GM12878 (cell line): ENCODE measurements around the gene RRBP1. TPM values are rescaled to one million over a fixed set of nuclear protein-coding genes. Genes with fewer than 3 reads are reported as not detected.

Experiments
- ATAC-seq: fragments of 200-7000 bp; cut with Tn5 transposase; 3 replicates; pipeline ENCODE4 v1.9.1; 2020; ENCODE audit warnings: mild to moderate bottlenecking, moderate library complexity
- BruUV-seq: library from RNA; stranded (reverse); fragments of 400-500 nt; replicated peaks from 2 replicates; lab custom pipeline; 2021; lab: Mats Ljungman, UMichigan
- CTCF ChIA-PET: fragments of 300-600 bp; sonication (Branson Sonifier 250); formaldehyde crosslinking; extraction: SDS; loops from one replicate; lab custom pipeline; 2021; ENCODE audit warnings: inconsistent platforms; lab: Yijun Ruan, JAX
- POLR2A ChIA-PET: fragments of 350-600 bp; formaldehyde crosslinking; extraction: SDS; loops from one replicate; lab custom pipeline; 2021; ENCODE audit warnings: inconsistent platforms; lab: Charles Lee
- RAD21 ChIA-PET: fragments of 300-600 bp; sonication (Branson Sonifier 250); formaldehyde crosslinking; loops from one replicate; lab custom pipeline; 2023; ENCODE audit warnings: antibody characterized with exemption; ENCODE audit not compliant: unreplicated experiment; lab: Charles Lee
- SMC1A ChIA-PET: fragments of 300-600 bp; sonication (Branson Sonifier 250); formaldehyde crosslinking; loops from one replicate; lab custom pipeline; 2023; ENCODE audit not compliant: unreplicated experiment, uncharacterized antibody; lab: Charles Lee
- DNase-seq: peaks from one replicate; pipeline ENCODE4 v3.0.0-alpha.2; 2011; ENCODE audit warnings: low read depth, low spot score
- FAIRE-seq: peaks from 3 replicates; lab custom pipeline; 2011; peaks lifted over from hg19 to GRCh38; lab: Jason Lieb, UNC
- H2AFZ ChIP-seq: 2 replicates; pipeline ENCODE4 v1.6.0; 2011; ENCODE audit warnings: low read depth, low read length, control low read depth; ENCODE audit not compliant: control insufficient read depth
- H3K27ac ChIP-seq: 2 replicates; pipeline ENCODE4 v1.5.1; 2011; ENCODE audit warnings: control low read depth; ENCODE audit not compliant: control insufficient read depth, insufficient read depth
- H3K27me3 ChIP-seq, 2 experiments: replicated peaks in 1 of 2; 2 replicates each; pipeline versions ENCODE4 v1.6.0 to v1.6.1; 2011; ENCODE audit warnings: low read length in 1 of 2; ENCODE audit not compliant: control insufficient read depth in 2 of 2, insufficient read depth in 2 of 2
- H3K36me3 ChIP-seq, 2 experiments: 2 replicates each; pipeline ENCODE4 v1.5.1; 2011; ENCODE audit warnings: low read length in 1 of 2; ENCODE audit not compliant: control insufficient read depth in 2 of 2, insufficient read depth in 2 of 2
- H3K4me1 ChIP-seq: 2 replicates; pipeline ENCODE4 v1.6.1; 2011; ENCODE audit warnings: mild to moderate bottlenecking, low read length, moderate library complexity, mixed read lengths; ENCODE audit not compliant: control insufficient read depth, insufficient read depth
- H3K4me2 ChIP-seq: 2 replicates; pipeline ENCODE4 v1.6.0; 2011; ENCODE audit warnings: control low read depth; ENCODE audit not compliant: control insufficient read depth, insufficient read depth
- H3K4me3 ChIP-seq: fragments of 200-600 bp; sonication (generic); 2 replicates; pipeline ENCODE4 v1.5.1; 2016
- H3K79me2 ChIP-seq: 2 replicates; pipeline ENCODE4 v1.6.0; 2011; ENCODE audit warnings: low read length; ENCODE audit not compliant: control insufficient read depth, insufficient read depth
- H3K9ac ChIP-seq: 2 replicates; pipeline ENCODE4 v1.8.0; 2011; ENCODE audit warnings: low read length, control low read depth, mixed read lengths; ENCODE audit not compliant: control insufficient read depth, insufficient read depth
- H3K9me3 ChIP-seq: replicated peaks from 3 replicates; pipeline ENCODE4 v1.5.1; 2011; ENCODE audit warnings: mild to moderate bottlenecking, low read length; ENCODE audit not compliant: control insufficient read depth, insufficient read depth
- H4K20me1 ChIP-seq: 2 replicates; pipeline ENCODE4 v1.6.0; 2011; ENCODE audit not compliant: control insufficient read depth, insufficient read depth
- ASH2L ChIP-seq: fragments of 300-600, 200-600 bp; sonication (generic); IDR thresholded peaks from 2 replicates; pipeline ENCODE4 v1.6.1; 2017; ENCODE audit warnings: low read depth, mild to moderate bottlenecking, borderline replicate concordance
- BACH1 ChIP-seq: fragments of 450-650 bp; IDR thresholded peaks from 2 replicates; pipeline ENCODE4 v1.6.1; 2017; ENCODE audit warnings: mild to moderate bottlenecking, borderline replicate concordance
- CBX5 ChIP-seq: sonication (generic); IDR thresholded peaks from 2 replicates; pipeline ENCODE4 v1.6.1; 2016; ENCODE audit warnings: low read depth, moderate library complexity, mild to moderate bottlenecking, inconsistent platforms
- ETV6 ChIP-seq, 2 experiments: fragments of 450-650 bp in 1 of 2; IDR thresholded peaks in 1 of 2; conservative IDR thresholded peaks in 1 of 2; 2 replicates each; pipeline ENCODE4 v1.6.1; 2014; ENCODE audit warnings: antibody characterized with exemption in 1 of 2, borderline replicate concordance in 1 of 2, low read depth in 1 of 2, mild to moderate bottlenecking in 1 of 2, moderate library complexity in 1 of 2
- FOS ChIP-seq: IDR thresholded peaks from 3 replicates; pipeline ENCODE4 v1.6.1; 2011; ENCODE audit warnings: borderline replicate concordance; ENCODE audit not compliant: insufficient read length; ENCODE audit errors: extremely low read depth
- HDGF ChIP-seq: fragments of 450-650 bp; IDR thresholded peaks from 2 replicates; pipeline ENCODE4 v1.6.1; 2016; ENCODE audit warnings: antibody characterized with exemption
- IKZF2 ChIP-seq, 2 experiments: fragments of 450-650 bp; IDR thresholded peaks; 2 replicates each; pipeline ENCODE4 v1.6.1; 2017; ENCODE audit warnings: mild to moderate bottlenecking in 2 of 2, moderate library complexity in 2 of 2
- MYB ChIP-seq: fragments of 150-350 bp; IDR thresholded peaks from 2 replicates; pipeline ENCODE4 v1.6.1; 2014; ENCODE audit warnings: mild to moderate bottlenecking, low read depth, low read length, borderline replicate concordance
- PAX5 ChIP-seq: IDR thresholded peaks from 2 replicates; pipeline ENCODE4 v1.6.1; 2011; ENCODE audit warnings: low read depth, low read length, borderline replicate concordance
- POLR2A ChIP-seq: IDR thresholded peaks from 2 replicates; pipeline ENCODE4 v1.6.1; 2011; ENCODE audit warnings: low read depth, mild to moderate bottlenecking, low read length
- PRDM15 ChIP-seq: fragments of 450-650 bp; formaldehyde crosslinking; IDR thresholded peaks from 2 replicates; pipeline ENCODE4 v1.4.0; 2020; ENCODE audit warnings: mild to moderate bottlenecking, moderate library complexity
- SIN3A ChIP-seq: IDR thresholded peaks from 2 replicates; pipeline ENCODE4 v1.6.1; 2012; ENCODE audit warnings: low read depth, low read length, improper control_type of control experiment
- WGBS: methylation state at CpG from one replicate; pipeline ENCODE4 v1.1.6; 2016; ENCODE audit warnings: low lambda C conversion rate; ENCODE audit not compliant: insufficient replicate concordance, insufficient coverage; ENCODE audit errors: missing lambda C conversion rate; 5-methylcytosine and 5-hydroxymethylcytosine counted together
- in situ Hi-C: fragments of 300-500 bp; cut with MboI; formaldehyde crosslinking; loops from 9 replicates; pipeline ENCODE4 v1.14.3; 2018; ENCODE audit warnings: mixed read lengths
- intact Hi-C: fragments of 100-400 bp; cut with micrococcal nuclease; formaldehyde crosslinking; loops from one replicate; pipeline ENCODE4 v1.14.2; 2022; ENCODE audit not compliant: unreplicated experiment
- polyA plus RNA-seq, 11 experiments: library from polyadenylated mRNA; depleted of rRNA in 4 of 11; unstranded in 6 of 11; stranded (reverse) in 5 of 11; fragments of >200 nt; fragmentation: Nextera tagmentation in 4 of 11; fragmentation: Illumina TruSeq in 1 of 11; extraction: Ambion mirVana in 4 of 11; extraction: Trizol in 1 of 11; gene quantifications; 1 replicate in 1 of 11; 2 replicates in 10 of 11; pipeline versions ENCODE4 v1.2.1 to v1.2.3, GENCODE V29; 2011 to 2016; ENCODE audit warnings: inconsistent platforms in 2 of 11, missing spikeins in 2 of 11, low read depth in 1 of 11
- total RNA-seq, 4 experiments: library from RNA; depleted of rRNA in 3 of 4; stranded (reverse); fragments of >200 nt in 3 of 4; fragmentation: Illumina TruSeq in 1 of 4; extraction: Trizol in 1 of 4; gene quantifications; 2 replicates each; pipeline versions ENCODE4 v1.2.1 to v1.2.3, GENCODE V29; 2013 to 2021
- TF ChIP-seq, protein P1 (sequence below): fragments of 450-650 bp; IDR thresholded peaks from 2 replicates; pipeline ENCODE4 v1.6.1; 2018; ENCODE audit warnings: borderline replicate concordance, mild to moderate bottlenecking; ENCODE audit not compliant: partially characterized antibody
- TF ChIP-seq, protein P2 (sequence below): fragments of 450-650 bp; IDR thresholded peaks from 2 replicates; pipeline ENCODE4 v1.6.1; 2014; ENCODE audit warnings: mild to moderate bottlenecking
- TF ChIP-seq, protein P3 (sequence below): fragments of 450-650 bp; IDR thresholded peaks from 2 replicates; pipeline ENCODE4 v1.6.1; 2017; ENCODE audit warnings: borderline replicate concordance

The RRBP1 gene
- total and polyA plus RNA-seq, 10 of the 15 experiments (the other 5 are each of a cell fraction or from before 2014, with no cell fraction given): 1.2 to 57.4 (median 24.6) TPM

GRCh38 chr20:17696287-17696686 lies 14.2 kb upstream of the RRBP1 start (continued):
- TF ChIP-seq, protein P1, sequence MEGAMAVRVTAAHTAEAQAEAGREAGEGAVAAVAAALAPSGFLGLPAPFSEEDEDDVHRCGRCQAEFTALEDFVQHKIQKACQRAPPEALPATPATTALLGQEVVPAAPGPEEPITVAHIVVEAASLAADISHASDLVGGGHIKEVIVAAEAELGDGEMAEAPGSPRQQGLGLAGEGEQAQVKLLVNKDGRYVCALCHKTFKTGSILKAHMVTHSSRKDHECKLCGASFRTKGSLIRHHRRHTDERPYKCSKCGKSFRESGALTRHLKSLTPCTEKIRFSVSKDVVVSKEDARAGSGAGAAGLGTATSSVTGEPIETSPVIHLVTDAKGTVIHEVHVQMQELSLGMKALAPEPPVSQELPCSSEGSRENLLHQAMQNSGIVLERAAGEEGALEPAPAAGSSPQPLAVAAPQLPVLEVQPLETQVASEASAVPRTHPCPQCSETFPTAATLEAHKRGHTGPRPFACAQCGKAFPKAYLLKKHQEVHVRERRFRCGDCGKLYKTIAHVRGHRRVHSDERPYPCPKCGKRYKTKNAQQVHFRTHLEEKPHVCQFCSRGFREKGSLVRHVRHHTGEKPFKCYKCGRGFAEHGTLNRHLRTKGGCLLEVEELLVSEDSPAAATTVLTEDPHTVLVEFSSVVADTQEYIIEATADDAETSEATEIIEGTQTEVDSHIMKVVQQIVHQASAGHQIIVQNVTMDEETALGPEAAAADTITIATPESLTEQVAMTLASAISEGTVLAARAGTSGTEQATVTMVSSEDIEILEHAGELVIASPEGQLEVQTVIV: no peak

GRCh38 chr20:17694767-17695166 lies 12.7 kb upstream of the RRBP1 start:
- H3K4me1 ChIP-seq: no peaks in the 10 kb centered on the region
- SMC1A ChIA-PET: interaction anchor here (0.6 kb wide), 1 partner anchor 165 kb away, joined by 3 read pairs; no protein-coding TSS in a partner anchor
- RAD21 ChIA-PET: no interaction called here
- in situ Hi-C loops (no loop called here), intact Hi-C loops (no loop called here)
- no TSS peak for BruUV-seq
- H3K9ac ChIP-seq: no peak overlapping the region
- no peaks in the 10 kb centered on the region for H4K20me1 ChIP-seq
- no peak overlapping the region for H3K27ac ChIP-seq
- H3K9me3 ChIP-seq: no peaks in the 10 kb centered on the region; the same call in 1 of the 3 replicates
- ATAC-seq: no peak
- WGBS: 42% methylated on average over 3 of the region's 3 CpGs
- H2AFZ ChIP-seq: no peak overlapping the region
- H3K36me3 ChIP-seq: no peaks in the 10 kb centered on the region
- H3K4me2 ChIP-seq: no peak overlapping the region
- no peaks in the 10 kb centered on the region for H3K79me2 ChIP-seq
- no peak overlapping the region for H3K4me3 ChIP-seq
- CTCF ChIA-PET: interaction anchor here (1.6 kb wide), 1 partner anchor 12 kb away, joined by 5 read pairs; the partner anchor contains the start of gene RRBP1
- no peak for FAIRE-seq
- H3K27me3 ChIP-seq: peaks cover 0 to 3% of the 10 kb centered on the region in 2 experiments; a peak in 1 of 4 replicates
- no peak for DNase-seq
- POLR2A ChIA-PET: no interaction called here
- TF ChIP-seq, protein P2, sequence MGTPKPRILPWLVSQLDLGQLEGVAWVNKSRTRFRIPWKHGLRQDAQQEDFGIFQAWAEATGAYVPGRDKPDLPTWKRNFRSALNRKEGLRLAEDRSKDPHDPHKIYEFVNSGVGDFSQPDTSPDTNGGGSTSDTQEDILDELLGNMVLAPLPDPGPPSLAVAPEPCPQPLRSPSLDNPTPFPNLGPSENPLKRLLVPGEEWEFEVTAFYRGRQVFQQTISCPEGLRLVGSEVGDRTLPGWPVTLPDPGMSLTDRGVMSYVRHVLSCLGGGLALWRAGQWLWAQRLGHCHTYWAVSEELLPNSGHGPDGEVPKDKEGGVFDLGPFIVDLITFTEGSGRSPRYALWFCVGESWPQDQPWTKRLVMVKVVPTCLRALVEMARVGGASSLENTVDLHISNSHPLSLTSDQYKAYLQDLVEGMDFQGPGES: no peak
- TF ChIP-seq IKZF2 (IDR thresholded peaks at IDR 0.05) (no peak), PAX5 (no peak), BACH1 (no peak), PRDM15 (no peak), HDGF (no peak), FOS (no peak), POLR2A (no peak), ETV6 (conservative IDR thresholded peaks at IDR 0.05 in 1 of 2, IDR thresholded peaks at IDR 0.05 in 1 of 2; ENCODE audit: borderline replicate concordance in 1 of 2, low read depth in 1 of 2) (no peak), CBX5 (no peak), SIN3A (no peak), MYB (no peak), ASH2L (no peak)
- TF ChIP-seq, protein P3, sequence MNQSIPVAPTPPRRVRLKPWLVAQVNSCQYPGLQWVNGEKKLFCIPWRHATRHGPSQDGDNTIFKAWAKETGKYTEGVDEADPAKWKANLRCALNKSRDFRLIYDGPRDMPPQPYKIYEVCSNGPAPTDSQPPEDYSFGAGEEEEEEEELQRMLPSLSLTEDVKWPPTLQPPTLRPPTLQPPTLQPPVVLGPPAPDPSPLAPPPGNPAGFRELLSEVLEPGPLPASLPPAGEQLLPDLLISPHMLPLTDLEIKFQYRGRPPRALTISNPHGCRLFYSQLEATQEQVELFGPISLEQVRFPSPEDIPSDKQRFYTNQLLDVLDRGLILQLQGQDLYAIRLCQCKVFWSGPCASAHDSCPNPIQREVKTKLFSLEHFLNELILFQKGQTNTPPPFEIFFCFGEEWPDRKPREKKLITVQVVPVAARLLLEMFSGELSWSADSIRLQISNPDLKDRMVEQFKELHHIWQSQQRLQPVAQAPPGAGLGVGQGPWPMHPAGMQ: no peak
